ENCODE results near the gene BCL2L1.

Gene BCL2L1

DNA sequence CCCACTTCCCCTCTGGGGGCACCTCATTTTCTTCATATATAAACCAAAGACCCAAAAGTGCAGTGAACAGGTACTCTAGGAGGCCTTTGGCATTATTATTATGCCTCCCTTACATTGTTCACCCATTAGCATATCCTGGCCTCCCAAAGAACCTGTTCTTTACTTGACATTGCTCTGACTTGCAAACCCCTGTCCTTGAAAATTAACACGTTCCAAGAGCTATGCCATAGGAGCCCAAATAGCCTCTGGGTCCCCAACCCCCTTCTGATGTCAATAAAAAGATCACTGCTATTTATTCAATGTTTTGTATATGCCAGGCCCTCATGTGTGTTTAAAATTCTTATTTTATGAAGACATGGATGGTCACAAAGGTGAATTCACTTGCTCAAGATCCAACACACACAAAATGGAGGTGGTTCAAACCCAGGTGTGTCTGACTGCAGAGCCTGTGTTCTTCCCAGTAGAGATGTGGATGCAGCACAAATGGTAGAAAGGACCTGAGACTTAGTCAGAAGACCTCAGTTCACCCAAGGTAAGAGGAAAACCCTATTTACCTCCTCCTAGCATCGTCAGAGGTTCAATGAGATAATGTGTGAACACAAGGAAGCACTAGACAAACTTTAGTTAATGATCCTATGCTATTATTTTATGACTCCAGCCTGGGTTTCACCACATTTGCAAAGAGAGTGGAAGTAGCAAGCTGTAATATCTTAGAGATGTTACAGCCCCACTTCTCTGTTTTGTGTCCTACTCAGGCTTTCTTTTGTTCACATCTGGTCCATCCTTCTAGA is 36.6 kb downstream of the BCL2L1 start:
- H3K36me3 Mint-ChIP-seq (ENCODE audit: insufficient read depth) = peaks cover 35% of the 10 kb centered on the region
- H3K27me3 Mint-ChIP-seq = no peaks in the 10 kb centered on the region
- DNase-seq (no peak), ATAC-seq (replicated peaks) (no peak)
- H3K4me1 Mint-ChIP-seq (ENCODE audit: low read depth in 2 of 2) = peaks cover 55 to 77% of the 10 kb centered on the region in 2 donors
- H3K27ac Mint-ChIP-seq = peak overlapping the region; percentile 94 to 97
- H3K9me3 Mint-ChIP-seq = no peaks in the 10 kb centered on the region
- peak overlapping the region in 1 of 2 donors; percentile 64 for H3K4me3 Mint-ChIP-seq

GRCh38 chr20:31684153-31685015 is 38.3 kb downstream of the BCL2L1 start:
- Mint-ChIP-seq H3K36me3 (ENCODE audit: insufficient read depth) (peaks cover 37% of the 10 kb centered on the region), H3K27ac (peak overlapping the region; percentile 94 to 97), H3K4me3 (peak overlapping the region; percentile 64 to 75), H3K9me3 (no peaks in the 10 kb centered on the region), H3K27me3 (no peaks in the 10 kb centered on the region), H3K4me1 (ENCODE audit: low read depth in 2 of 2) (peaks cover 68 to 89% of the 10 kb centered on the region in 2 donors)
- peak in 2 of 3 experiments; percentile 45 to 47 for DNase-seq
- peak; percentile 94 for ATAC-seq (replicated peaks)

DNA sequence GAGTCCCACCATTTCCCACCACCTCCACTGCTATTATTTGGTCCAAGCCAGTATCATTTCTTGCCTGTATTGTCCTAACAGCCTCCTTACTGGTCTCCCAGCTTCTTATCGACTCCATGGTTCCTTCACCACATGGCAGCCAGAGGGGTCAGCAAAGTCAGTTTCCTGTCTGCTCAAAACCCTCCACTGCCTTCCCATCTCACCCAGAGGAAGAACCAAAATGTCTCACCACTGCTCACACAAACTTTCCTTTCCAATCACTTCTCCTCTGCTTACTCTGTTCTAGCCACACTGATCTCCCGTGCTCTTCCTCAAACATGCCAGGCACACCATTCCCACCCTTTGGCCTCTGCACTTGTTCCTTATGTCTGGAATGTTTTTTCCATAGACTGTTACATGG is 39.7 kb downstream of the BCL2L1 start:
- Mint-ChIP-seq H3K4me3 (peak overlapping the region in 1 of 2 donors; percentile 36), H3K4me1 (ENCODE audit: low read depth in 2 of 2) (peaks cover 79 to 93% of the 10 kb centered on the region in 2 donors), H3K36me3 (ENCODE audit: insufficient read depth) (peaks cover 34% of the 10 kb centered on the region), H3K27me3 (no peaks in the 10 kb centered on the region), H3K9me3 (no peaks in the 10 kb centered on the region), H3K27ac (peak overlapping the region; percentile 94 to 97)
- no peak for DNase-seq
- ATAC-seq (replicated peaks) = no peak

DNA sequence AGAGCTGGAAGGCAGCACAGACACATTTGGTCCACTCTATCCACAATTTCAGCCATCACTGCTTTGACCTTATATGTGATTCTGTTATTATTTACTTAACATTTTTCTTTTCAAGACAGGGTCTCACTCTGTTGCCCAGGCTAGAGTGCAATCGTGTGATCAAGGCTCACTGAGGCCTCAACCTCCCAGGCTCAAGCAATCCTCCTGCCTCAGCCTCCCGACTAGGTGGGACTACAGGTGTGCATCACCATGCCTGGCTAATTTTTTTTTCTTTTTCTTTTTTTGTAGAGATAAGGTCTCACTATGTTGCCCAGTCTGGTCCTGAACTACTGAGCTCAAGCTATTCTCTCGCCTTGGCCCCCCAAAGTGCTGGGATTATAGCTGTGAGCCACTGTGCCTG is 40.3 kb downstream of the BCL2L1 start:
- Mint-ChIP-seq H3K27ac (peak overlapping the region; percentile 97 to 99), H3K27me3 (no peaks in the 10 kb centered on the region), H3K4me1 (ENCODE audit: low read depth in 2 of 2) (peaks cover 83 to 95% of the 10 kb centered on the region in 2 donors), H3K36me3 (ENCODE audit: insufficient read depth) (peaks cover 28% of the 10 kb centered on the region), H3K9me3 (no peaks in the 10 kb centered on the region), H3K4me3 (peak overlapping the region in 1 of 2 donors; percentile 36)
- no peak for ATAC-seq (replicated peaks)
- no peak for DNase-seq

GRCh38 chr20:31681769-31682168 is 40.9 kb downstream of the BCL2L1 start:
- peaks cover 24% of the 10 kb centered on the region for H3K36me3 Mint-ChIP-seq (ENCODE audit: insufficient read depth)
- no peak for DNase-seq

DNA sequence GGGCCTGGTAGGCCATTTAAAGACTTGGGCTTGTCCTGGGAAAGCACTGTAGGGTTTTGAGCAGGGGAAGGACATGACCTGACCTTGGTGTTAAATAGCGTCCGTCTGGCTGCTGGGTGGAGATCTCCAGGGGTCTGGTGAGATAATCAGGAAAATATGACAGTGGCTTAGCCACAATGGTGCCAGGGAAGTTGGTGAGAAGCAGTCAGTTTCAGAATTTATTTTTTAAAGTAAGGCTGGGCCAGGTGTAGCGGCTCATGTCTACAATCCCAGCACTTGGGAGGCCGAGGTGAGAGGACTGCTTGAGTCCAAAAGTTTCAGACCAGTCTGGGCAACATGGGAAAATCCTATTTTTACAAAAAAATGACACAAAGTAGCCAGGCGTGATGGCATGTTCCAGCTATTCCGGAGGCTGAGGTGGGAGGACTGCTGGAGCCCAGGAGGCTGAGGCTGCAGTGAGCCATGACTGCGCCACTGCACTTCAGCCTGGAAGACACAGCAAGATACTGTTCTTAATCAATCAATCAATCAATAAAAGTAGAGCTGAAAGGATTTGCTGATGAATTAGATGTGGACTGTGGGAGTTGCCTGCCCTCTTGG is 41.4 kb downstream of the BCL2L1 start:
- no peaks in the 10 kb centered on the region for H3K27me3 Mint-ChIP-seq
- peak overlapping the region; percentile 97 to 99 for H3K27ac Mint-ChIP-seq
- H3K4me3 Mint-ChIP-seq = peak overlapping the region; percentile 95 to 99
- no peak for ATAC-seq (replicated peaks)
- H3K9me3 Mint-ChIP-seq = no peaks in the 10 kb centered on the region
- DNase-seq = no peak
- H3K4me1 Mint-ChIP-seq (ENCODE audit: low read depth in 2 of 2) = peaks cover 85 to 98% of the 10 kb centered on the region in 2 donors
- H3K36me3 Mint-ChIP-seq (ENCODE audit: insufficient read depth) = peaks cover 27% of the 10 kb centered on the region

More at GRCh38 chr20:31681769-31682168, 40.9 kb downstream of the BCL2L1 start:
- Mint-ChIP-seq H3K4me3 (peak overlapping the region in 1 of 2 donors; percentile 28), H3K27ac (peak overlapping the region; percentile 97 to 99), H3K4me1 (ENCODE audit: low read depth in 2 of 2) (peaks cover 84 to 97% of the 10 kb centered on the region in 2 donors), H3K9me3 (no peaks in the 10 kb centered on the region), H3K27me3 (no peaks in the 10 kb centered on the region)
- no peak for ATAC-seq (replicated peaks)

GRCh38 chr20:31680286-31681127 is 42.2 kb downstream of the BCL2L1 start:
- peak overlapping the region; percentile 95 to 99 for H3K4me3 Mint-ChIP-seq
- peaks cover 27% of the 10 kb centered on the region for H3K36me3 Mint-ChIP-seq (ENCODE audit: insufficient read depth)
- DNase-seq (no peak), ATAC-seq (replicated peaks) (no peak)
- H3K27me3 Mint-ChIP-seq = no peaks in the 10 kb centered on the region
- peak overlapping the region; percentile 97 to 99 for H3K27ac Mint-ChIP-seq
- H3K4me1 Mint-ChIP-seq (ENCODE audit: low read depth in 2 of 2) = peaks cover 85 to 98% of the 10 kb centered on the region in 2 donors
- H3K9me3 Mint-ChIP-seq = no peaks in the 10 kb centered on the region

GRCh38 chr20:31679357-31680285 is 43.0 kb downstream of the BCL2L1 start:
- Mint-ChIP-seq H3K4me1 (ENCODE audit: low read depth in 2 of 2) (peaks cover 87 to 96% of the 10 kb centered on the region in 2 donors), H3K27me3 (no peaks in the 10 kb centered on the region), H3K27ac (peak overlapping the region; percentile 97 to 99), H3K4me3 (peak overlapping the region; percentile 95 to 99), H3K9me3 (no peaks in the 10 kb centered on the region), H3K36me3 (ENCODE audit: insufficient read depth) (peaks cover 25% of the 10 kb centered on the region)
- no peak for DNase-seq
- ATAC-seq (replicated peaks) = no peak

DNA sequence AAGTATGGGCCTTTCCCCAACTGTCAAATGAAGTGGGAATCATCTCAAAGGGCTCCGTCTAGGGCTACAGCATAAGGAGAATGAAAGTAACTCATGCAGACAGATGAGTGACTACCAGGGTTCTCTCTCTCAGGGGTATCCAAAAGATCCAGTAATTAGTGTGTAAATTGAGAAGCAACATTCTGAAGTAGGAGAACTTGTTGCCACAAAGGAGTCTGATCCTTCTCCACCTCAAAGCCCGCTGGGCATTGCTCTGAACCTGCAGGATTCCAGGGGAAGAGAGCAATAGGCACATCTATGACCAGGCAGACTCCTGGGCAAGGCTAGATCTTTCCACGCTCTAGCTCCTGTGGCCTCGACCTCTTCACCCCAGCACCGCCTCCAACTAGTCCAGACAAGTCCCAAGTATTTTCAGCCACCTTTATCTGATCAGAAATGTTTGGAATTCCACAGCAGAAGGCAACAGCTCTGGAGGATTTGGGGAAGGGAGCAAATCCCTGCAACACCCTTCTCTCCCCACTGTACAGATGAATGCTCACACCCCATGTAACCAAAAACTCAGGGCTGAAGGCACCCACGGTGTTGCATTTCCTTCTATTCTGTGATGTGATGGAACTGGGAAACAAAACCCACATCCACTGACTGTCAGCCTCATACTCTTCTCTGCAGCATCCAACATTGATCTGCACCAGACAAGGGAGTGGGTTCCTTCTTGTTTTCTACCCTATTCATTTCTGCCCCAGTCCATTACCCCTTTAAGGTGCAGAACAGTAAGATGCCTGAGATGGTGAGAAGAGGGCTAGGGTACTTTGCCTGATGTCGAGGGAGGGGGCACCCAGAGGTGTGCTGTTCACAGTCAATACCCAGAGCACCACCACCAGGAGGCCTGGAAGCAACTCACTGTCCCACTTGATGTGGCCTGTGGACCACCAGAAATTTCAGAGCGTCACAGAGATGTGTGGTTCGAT is 44.0 kb downstream of the BCL2L1 start:
- DNase-seq (no peak), ATAC-seq (replicated peaks) (no peak)
- Mint-ChIP-seq H3K36me3 (ENCODE audit: insufficient read depth) (peaks cover 19% of the 10 kb centered on the region), H3K9me3 (no peaks in the 10 kb centered on the region), H3K27me3 (no peaks in the 10 kb centered on the region), H3K4me1 (ENCODE audit: low read depth in 2 of 2) (peaks cover 88 to 96% of the 10 kb centered on the region in 2 donors), H3K4me3 (peak overlapping the region; percentile 95 to 99), H3K27ac (peak overlapping the region; percentile 97 to 99)

GRCh38 chr20:31677553-31678260 is 45.0 kb downstream of the BCL2L1 start:
- H3K4me3 Mint-ChIP-seq = peak overlapping the region; percentile 95 to 99
- ATAC-seq (replicated peaks) (no peak), DNase-seq (no peak)
- H3K9me3 Mint-ChIP-seq = no peaks in the 10 kb centered on the region
- H3K36me3 Mint-ChIP-seq (ENCODE audit: insufficient read depth) = peaks cover 19% of the 10 kb centered on the region
- H3K27me3 Mint-ChIP-seq = no peaks in the 10 kb centered on the region
- peak overlapping the region; percentile 97 to 99 for H3K27ac Mint-ChIP-seq
- H3K4me1 Mint-ChIP-seq (ENCODE audit: low read depth in 2 of 2) = peaks cover 84 to 91% of the 10 kb centered on the region in 2 donors
